Heart left ventricle (tissue), 16 donors: ENCODE data around the gene PAFAH1B2. TPM values are rescaled to one million over a fixed set of nuclear protein-coding genes. Genes with fewer than 3 reads are reported as not detected.

ENCODE experiments used
- ATAC-seq, 4 donors: fragments of 200-7000 bp; cut with Tn5 transposase; one replicate each; pipeline ENCODE4 v1.9.1; 2020 to 2022; ENCODE audit warnings: moderate library complexity in 4 of 4, mild to moderate bottlenecking in 3 of 4, moderate number of reproducible peaks in 1 of 4
- DNase-seq, 5 donors: peaks; one replicate each; pipeline ENCODE4 v3.0.0-alpha.2; 2020
- H3K27ac ChIP-seq, 12 donors: fragments of 200-600 bp; sonication (generic) in 4 of 12; one replicate each; pipeline versions ENCODE4 v1.5.0 to v1.8.0; 2016 to 2022; ENCODE audit warnings: mild to moderate bottlenecking in 2 of 12
- H3K27me3 ChIP-seq, 9 donors: fragments of 200-600 bp; sonication (generic) in 2 of 9; one replicate each; pipeline versions ENCODE4 v1.5.1 to v1.8.0; 2016 to 2022; ENCODE audit warnings: mild to moderate bottlenecking in 3 of 9
- H3K36me3 ChIP-seq, 9 donors: fragments of 200-600 bp; sonication (generic) in 2 of 9; one replicate each; pipeline versions ENCODE4 v1.5.0 to v1.8.0; 2018 to 2022; ENCODE audit warnings: mild to moderate bottlenecking in 2 of 9
- H3K4me1 ChIP-seq, 12 donors: fragments of 200-600 bp; sonication (generic) in 4 of 12; one replicate each; pipeline versions ENCODE4 v1.5.0 to v1.8.0; 2016 to 2022; ENCODE audit warnings: mild to moderate bottlenecking in 3 of 12
- H3K4me3 ChIP-seq, 12 donors: fragments of 200-600 bp; sonication (generic) in 4 of 12; one replicate each; pipeline versions ENCODE4 v1.5.0 to v1.8.0; 2017 to 2022; ENCODE audit warnings: mild to moderate bottlenecking in 9 of 12, moderate library complexity in 4 of 12
- H3K9me3 ChIP-seq, 12 donors: fragments of 200-600 bp; sonication (generic) in 4 of 12; one replicate each; pipeline versions ENCODE4 v1.5.0 to v1.8.0; 2016 to 2022; ENCODE audit warnings: mild to moderate bottlenecking in 1 of 12
- POLR2A ChIP-seq, 2 donors: fragments of 450-650 bp; IDR thresholded peaks; one replicate each; pipeline ENCODE4 v1.6.1; 2017; ENCODE audit warnings: antibody characterized with exemption in 2 of 2, mild to moderate bottlenecking in 2 of 2, moderate library complexity in 2 of 2
- WGBS, 4 donors: extraction: QIAGEN DNeasy Blood & Tissue Kit in 2 of 4; methylation state at CpG; one replicate each; pipeline versions ENCODE4 v1.1.5 to v1.1.7; 2013 to 2018; 5-methylcytosine and 5-hydroxymethylcytosine counted together
- intact Hi-C, 10 donors: fragments of 100-400 bp; cut with DNase I; formaldehyde crosslinking; loops; one replicate each; pipeline versions ENCODE4 v1.11.1 to v1.14.2; 2022
- polyA plus RNA-seq, 2 donors: library from polyadenylated mRNA; stranded (reverse); fragments of 200-250 nt; gene quantifications; one replicate each; pipeline ENCODE4 v1.2.3, GENCODE V29; 2013
- total RNA-seq, 9 donors: library from RNA; depleted of rRNA in 2 of 9; stranded (reverse); fragments of >200 nt in 2 of 9; fragmentation: NEBNext Ultra II Directional in 3 of 9; extraction: Animal tissue kit (Norgen Biotek cat#: 25700) in 3 of 9; gene quantifications; one replicate each; pipeline versions ENCODE4 v1.1.0 to v1.2.4, GENCODE V29; 2016 to 2023
- TF ChIP-seq, protein P1 (sequence below), 12 donors: fragments of 200-600 bp; sonication (generic) in 4 of 12; IDR thresholded peaks; one replicate each; pipeline versions ENCODE4 v1.5.0 to v1.8.0; 2018 to 2022; ENCODE audit warnings: antibody characterized with exemption in 12 of 12, mild to moderate bottlenecking in 5 of 12
- donor health status: ischemic (EF 13 %, LVEDD 7.1; RV severe dilation, severe dysfunction).
- donor health status: healthy with polysubstance abuse.
- donor health status: DM: no; HTN: yes; CAD: no.
- donor health status: DM: no; HTN: no; CAD: no.
- donor health status: ischemic (EF 25% LVEDD 6.9; RV normal size, moderate dysfunction).
- donor health status: ischemic (EF 25% LVEDD 5.7; RV mildly dilated, moderate dysfunction).
- donor health status: healthy.
- donor health status: DM: yes; HTN: yes; CAD: no.
- donor health status: ischemic (EF 35%, LVEDD 5.7; RV mildly dilated, moderate dysfunction).
- donor health status: nonischemic (EF 11% LVEDD 7.7; RV severe dilation, severe dysfunction).
- donor health status: DM: yes; HTN: yes; CAD: no.
- donor health status: PGD.
- donor health status: ischemic (EF 29% LVEDD 5.4; RV normal size, mild dysfunction).
- donor health status: nonischemic (EF 23%, LVEDD 6.1; RV moderate dilation, normal function).

Gene PAFAH1B2
- total and polyA plus RNA-seq, 11 donors = 16.7 to 81.1 (median 65.6) TPM

DNA sequence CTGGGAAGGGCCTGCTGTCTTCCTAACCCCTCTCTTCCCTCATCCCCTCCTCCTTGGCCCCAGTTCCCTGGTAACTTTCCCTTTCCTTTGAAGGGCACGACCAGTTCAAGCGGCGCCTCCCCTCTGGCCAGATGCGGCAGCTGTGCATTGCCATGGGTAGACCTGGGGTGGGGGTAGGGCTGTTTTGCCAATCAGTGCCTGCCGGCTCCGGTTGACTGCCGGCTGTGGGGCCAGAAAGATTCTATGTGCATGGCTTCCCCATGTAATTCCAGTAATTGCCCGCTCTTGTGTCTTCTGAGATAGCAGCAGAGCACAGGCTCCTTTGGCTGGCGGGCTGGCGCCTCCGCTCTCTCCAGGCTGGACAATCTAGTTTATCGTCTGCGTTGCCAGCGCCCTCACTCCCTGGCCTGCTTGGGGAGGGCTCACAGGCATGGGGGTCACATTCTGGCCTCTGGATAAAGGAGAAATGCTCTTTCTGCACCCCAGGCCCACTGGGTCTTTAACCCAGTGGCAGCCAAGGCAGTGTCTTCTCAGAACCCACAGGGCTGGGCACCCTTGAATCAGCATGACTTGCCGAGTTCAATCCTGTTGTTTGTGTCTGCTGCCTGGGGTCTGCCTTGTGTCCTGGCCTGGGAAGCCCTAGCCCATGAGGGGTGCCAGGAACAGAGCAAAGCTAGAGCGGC is 43.9 kb downstream of the PAFAH1B2 start:
- peak in 1 of 5 donors; percentile 23 for DNase-seq
- H3K36me3 ChIP-seq = peaks cover 0 to 96% (median 84%) of the 10 kb centered on the region in 9 donors
- WGBS, 4 donors = 89 to 94% (median 91%) methylated on average over 10 to 16 of the region's 16 CpGs

DNA sequence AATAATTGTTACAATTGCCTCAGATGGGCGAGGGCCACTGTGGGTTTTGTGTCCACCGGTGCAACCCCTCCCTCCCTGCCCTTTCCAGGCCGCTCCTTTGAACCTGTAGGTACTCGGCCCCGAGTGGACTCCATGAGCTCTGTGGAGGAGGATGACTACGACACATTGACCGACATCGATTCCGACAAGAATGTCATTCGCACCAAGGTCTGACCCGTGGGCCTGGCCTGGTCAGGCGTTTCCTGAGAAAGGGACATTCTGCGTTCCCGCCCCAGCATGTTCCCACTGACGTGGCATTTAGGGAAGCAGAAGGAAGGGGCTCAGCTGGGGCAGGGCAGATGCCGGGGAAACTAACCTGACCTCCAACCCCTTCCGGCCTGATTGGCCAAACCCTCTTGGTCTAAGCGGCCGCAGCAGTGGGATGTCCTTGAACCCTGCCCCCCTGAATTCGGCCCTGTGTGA is 44.6 kb downstream of the PAFAH1B2 start:
- no peaks in the 10 kb centered on the region for H3K9me3 ChIP-seq
- intact Hi-C loops = no loop called here
- peaks cover 0 to 97% (median 84%) of the 10 kb centered on the region in 9 donors for H3K36me3 ChIP-seq
- H3K27me3 ChIP-seq = no peaks in the 10 kb centered on the region
- no peak overlapping the region for H3K4me3 ChIP-seq
- peak overlapping the region in 1 of 12 donors; percentile 79 for H3K27ac ChIP-seq
- WGBS, 4 donors = 88 to 94% (median 93%) methylated on average over 20 of the region's 20 CpGs
- peak in 3 of 4 donors; percentile 9 to 26 (median 25) for ATAC-seq
- DNase-seq = peak in 2 of 5 donors; percentile 52 to 56
- TF ChIP-seq POLR2A (IDR thresholded peaks at IDR 0.05) = no peak
- TF ChIP-seq, protein P1, sequence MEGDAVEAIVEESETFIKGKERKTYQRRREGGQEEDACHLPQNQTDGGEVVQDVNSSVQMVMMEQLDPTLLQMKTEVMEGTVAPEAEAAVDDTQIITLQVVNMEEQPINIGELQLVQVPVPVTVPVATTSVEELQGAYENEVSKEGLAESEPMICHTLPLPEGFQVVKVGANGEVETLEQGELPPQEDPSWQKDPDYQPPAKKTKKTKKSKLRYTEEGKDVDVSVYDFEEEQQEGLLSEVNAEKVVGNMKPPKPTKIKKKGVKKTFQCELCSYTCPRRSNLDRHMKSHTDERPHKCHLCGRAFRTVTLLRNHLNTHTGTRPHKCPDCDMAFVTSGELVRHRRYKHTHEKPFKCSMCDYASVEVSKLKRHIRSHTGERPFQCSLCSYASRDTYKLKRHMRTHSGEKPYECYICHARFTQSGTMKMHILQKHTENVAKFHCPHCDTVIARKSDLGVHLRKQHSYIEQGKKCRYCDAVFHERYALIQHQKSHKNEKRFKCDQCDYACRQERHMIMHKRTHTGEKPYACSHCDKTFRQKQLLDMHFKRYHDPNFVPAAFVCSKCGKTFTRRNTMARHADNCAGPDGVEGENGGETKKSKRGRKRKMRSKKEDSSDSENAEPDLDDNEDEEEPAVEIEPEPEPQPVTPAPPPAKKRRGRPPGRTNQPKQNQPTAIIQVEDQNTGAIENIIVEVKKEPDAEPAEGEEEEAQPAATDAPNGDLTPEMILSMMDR (IDR thresholded peaks at IDR 0.05) = no peak
- H3K4me1 ChIP-seq = peaks cover 0 to 17% (median 0%) of the 10 kb centered on the region in 12 donors

More for the DNA sequence above, 43.9 kb downstream of the PAFAH1B2 start:
- H3K9me3 ChIP-seq = no peaks in the 10 kb centered on the region
- H3K27ac ChIP-seq = peak overlapping the region in 1 of 12 donors; percentile 79
- no peak overlapping the region for H3K4me3 ChIP-seq
- H3K27me3 ChIP-seq = no peaks in the 10 kb centered on the region
- peaks cover 0 to 17% (median 0%) of the 10 kb centered on the region in 12 donors for H3K4me1 ChIP-seq
- TF ChIP-seq, protein P1 (IDR thresholded peaks at IDR 0.05) = no peak
- no peak for TF ChIP-seq POLR2A (IDR thresholded peaks at IDR 0.05)
- no peak for ATAC-seq
- intact Hi-C loops = no loop called here

DNA sequence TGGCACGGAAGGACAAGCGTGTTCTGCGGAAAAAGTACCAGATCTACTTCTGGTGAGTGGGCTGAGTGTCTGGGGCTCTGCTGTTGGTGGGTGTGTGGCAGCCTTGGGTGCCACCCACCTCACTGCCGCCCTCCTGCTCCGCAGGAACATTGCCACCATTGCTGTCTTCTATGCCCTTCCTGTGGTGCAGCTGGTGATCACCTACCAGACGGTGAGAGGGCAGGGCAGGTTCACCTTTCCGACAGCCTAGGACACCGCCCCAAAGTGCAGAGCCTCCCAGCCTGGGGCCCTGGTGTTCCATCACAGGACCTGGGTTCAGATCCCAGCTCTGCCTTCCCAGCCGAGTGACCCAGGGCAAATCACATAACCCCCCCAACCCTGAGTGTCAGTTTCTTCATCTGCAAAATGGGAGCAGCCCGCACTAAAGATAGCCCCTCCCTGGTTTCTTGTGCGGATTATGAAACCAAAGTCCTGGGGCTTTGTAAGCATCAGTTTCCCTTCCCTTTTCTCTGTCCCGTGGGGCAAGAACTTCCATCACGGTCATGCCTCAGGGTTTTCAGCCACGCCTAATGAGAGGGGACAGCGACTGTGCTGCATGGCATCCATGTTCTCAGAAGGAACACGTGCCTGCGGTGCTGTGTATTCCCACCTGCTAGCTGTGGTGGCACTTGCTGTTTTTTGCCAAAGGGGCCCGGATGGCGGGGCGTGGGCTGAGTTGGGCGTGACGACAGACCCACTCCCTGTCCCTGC is 45.3 kb downstream of the PAFAH1B2 start:
- ATAC-seq (peak in 3 of 4 donors; percentile 19 to 42 (median 24)), DNase-seq (peak in 1 of 5 donors; percentile 48)
- H3K9me3 ChIP-seq = no peaks in the 10 kb centered on the region
- H3K36me3 ChIP-seq = peaks cover 0 to 99% (median 84%) of the 10 kb centered on the region in 9 donors
- intact Hi-C loops = no loop called here
- H3K27me3 ChIP-seq = no peaks in the 10 kb centered on the region
- 92 to 93% (median 93%) methylated on average over 18 to 22 of the region's 22 CpGs for WGBS, 4 donors
- peak overlapping the region in 1 of 12 donors; percentile 79 for H3K27ac ChIP-seq
- TF ChIP-seq, protein P1 (IDR thresholded peaks at IDR 0.05) = no peak
- no peak for TF ChIP-seq POLR2A (IDR thresholded peaks at IDR 0.05)
- peaks cover 0 to 17% (median 0%) of the 10 kb centered on the region in 12 donors for H3K4me1 ChIP-seq
- H3K4me3 ChIP-seq = no peak overlapping the region
